Cardiac muscle cell (in vitro differentiated cells and primary cell): Measurements from ENCODE around the gene CCDC50. TPM values are rescaled to one million over a fixed set of nuclear protein-coding genes. Genes with fewer than 3 reads are reported as not detected.

Source experiments
- DNase-seq, 2 donors: peaks; one replicate each; pipeline versions ENCODE4 v3.0.0 to v3.0.0-alpha.2; 2010 to 2017; ENCODE audit warnings: low read depth in 1 of 2, low spot score in 1 of 2
- H3K27ac ChIP-seq: fragments of 200-600 bp; sonication (generic); 2 replicates; pipeline ENCODE4 v1.5.1; 2016
- H3K27me3 ChIP-seq: fragments of 200-600 bp; sonication (generic); 2 replicates; pipeline ENCODE4 v1.6.0; 2016; ENCODE audit warnings: control low read depth
- H3K36me3 ChIP-seq: fragments of 200-600 bp; sonication (generic); 2 replicates; pipeline ENCODE4 v1.5.1; 2016; ENCODE audit warnings: control low read depth
- H3K4me1 ChIP-seq: fragments of 200-600 bp; sonication (generic); 2 replicates; pipeline ENCODE4 v1.8.1; 2017; ENCODE audit warnings: low read depth, mild to moderate bottlenecking, mixed run types
- H3K4me3 ChIP-seq: fragments of 200-600 bp; sonication (generic); 2 replicates; pipeline ENCODE4 v1.5.1; 2016; ENCODE audit warnings: mild to moderate bottlenecking
- H3K9me3 ChIP-seq: fragments of 200-600 bp; sonication (generic); 2 replicates; pipeline ENCODE4 v1.5.1; 2017; ENCODE audit warnings: low read depth, mild to moderate bottlenecking, control low read depth
- polyA plus RNA-seq: library from polyadenylated mRNA; unstranded; fragments of >200 nt; fragmentation: Nextera tagmentation; extraction: Ambion mirVana; gene quantifications from 2 replicates; pipeline ENCODE4 v1.2.1, GENCODE V29; 2016
- total RNA-seq: library from RNA; depleted of rRNA; stranded (reverse); fragments of >200 nt; gene quantifications from 2 replicates; pipeline ENCODE4 v1.2.3, GENCODE V29; 2016
- TF ChIP-seq, protein P1 (sequence below): IDR thresholded peaks from 2 replicates; pipeline ENCODE4 v1.5.1; 2012; ENCODE audit warnings: low read depth, mild to moderate bottlenecking, low read length

Gene CCDC50
- total and polyA plus RNA-seq, 2 experiments from 2014 or later, result 25.3 to 82.3 TPM

DNA sequence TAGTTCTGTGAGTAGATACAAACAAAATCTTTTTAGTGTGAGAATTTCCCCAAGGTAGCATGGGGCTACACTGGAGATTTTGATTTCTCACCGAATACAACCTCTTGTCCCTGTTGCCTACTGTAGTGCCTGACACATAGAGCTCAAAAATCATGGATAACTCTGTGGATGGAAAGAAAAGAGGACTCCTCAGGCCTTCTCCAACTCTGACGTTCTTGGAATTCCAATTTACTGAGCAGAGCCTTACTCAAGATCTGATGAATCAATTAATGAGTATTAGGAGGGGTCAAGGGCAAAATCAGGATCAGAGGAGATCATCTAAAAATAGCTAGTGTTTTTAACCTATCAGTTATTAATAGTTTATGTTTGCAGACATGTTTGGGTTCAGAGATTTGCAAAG, 85.1 kb downstream of the CCDC50 start:
- H3K4me1 ChIP-seq, result no peaks in the 10 kb centered on the region
- TF ChIP-seq, protein P1, sequence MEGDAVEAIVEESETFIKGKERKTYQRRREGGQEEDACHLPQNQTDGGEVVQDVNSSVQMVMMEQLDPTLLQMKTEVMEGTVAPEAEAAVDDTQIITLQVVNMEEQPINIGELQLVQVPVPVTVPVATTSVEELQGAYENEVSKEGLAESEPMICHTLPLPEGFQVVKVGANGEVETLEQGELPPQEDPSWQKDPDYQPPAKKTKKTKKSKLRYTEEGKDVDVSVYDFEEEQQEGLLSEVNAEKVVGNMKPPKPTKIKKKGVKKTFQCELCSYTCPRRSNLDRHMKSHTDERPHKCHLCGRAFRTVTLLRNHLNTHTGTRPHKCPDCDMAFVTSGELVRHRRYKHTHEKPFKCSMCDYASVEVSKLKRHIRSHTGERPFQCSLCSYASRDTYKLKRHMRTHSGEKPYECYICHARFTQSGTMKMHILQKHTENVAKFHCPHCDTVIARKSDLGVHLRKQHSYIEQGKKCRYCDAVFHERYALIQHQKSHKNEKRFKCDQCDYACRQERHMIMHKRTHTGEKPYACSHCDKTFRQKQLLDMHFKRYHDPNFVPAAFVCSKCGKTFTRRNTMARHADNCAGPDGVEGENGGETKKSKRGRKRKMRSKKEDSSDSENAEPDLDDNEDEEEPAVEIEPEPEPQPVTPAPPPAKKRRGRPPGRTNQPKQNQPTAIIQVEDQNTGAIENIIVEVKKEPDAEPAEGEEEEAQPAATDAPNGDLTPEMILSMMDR, result no peak
- H3K27me3 ChIP-seq, result no peaks in the 10 kb centered on the region
- H3K36me3 ChIP-seq, result no peaks in the 10 kb centered on the region
- no peak overlapping the region for H3K27ac ChIP-seq
- DNase-seq, result no peak
- H3K4me3 ChIP-seq, result no peak overlapping the region
- H3K9me3 ChIP-seq, result no peaks in the 10 kb centered on the region

DNA sequence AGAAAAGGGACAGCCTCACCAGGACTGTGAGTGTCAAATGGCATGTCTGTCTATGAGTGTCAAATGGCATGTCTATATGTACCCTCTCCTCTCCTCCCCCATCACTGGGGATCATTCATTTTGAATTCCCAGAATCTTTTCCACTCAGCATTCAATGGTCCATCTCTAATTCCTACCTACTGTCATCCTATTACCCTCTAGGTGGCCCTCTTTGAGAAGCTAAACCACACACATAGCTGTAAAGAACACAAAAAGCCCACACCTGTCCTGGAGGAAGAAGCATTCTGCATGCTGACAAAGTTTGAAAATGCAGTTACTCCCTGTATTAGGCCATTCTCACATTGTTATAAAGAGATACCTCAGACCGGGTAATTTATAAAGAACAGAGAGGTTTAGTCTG, 85.5 kb downstream of the CCDC50 start:
- Histone ChIP-seq H3K4me1 (no peaks in the 10 kb centered on the region), H3K4me3 (no peak overlapping the region), H3K27me3 (no peaks in the 10 kb centered on the region), H3K36me3 (no peaks in the 10 kb centered on the region), H3K9me3 (no peaks in the 10 kb centered on the region), H3K27ac (no peak overlapping the region)
- no peak for DNase-seq
- TF ChIP-seq, protein P1, result no peak

DNA sequence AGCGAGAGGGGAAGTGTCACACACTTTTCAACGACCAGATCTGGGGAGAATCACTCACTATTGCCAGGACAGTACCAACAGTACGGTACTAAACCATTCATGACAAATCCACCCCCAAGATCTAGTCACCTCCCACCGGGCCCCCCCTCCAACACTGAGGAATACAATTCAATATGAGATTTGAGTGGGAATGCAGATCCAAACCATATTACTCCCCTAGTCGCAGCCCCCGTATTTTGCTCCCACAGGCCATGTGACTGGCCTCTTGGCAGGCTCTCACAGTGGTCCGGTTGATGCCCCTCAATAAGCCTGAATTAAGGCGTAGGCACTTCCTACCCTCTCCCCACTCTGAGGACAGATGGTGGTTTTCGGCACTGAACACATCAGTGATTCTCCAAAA, 86.4 kb downstream of the CCDC50 start:
- H3K9me3 ChIP-seq, result no peaks in the 10 kb centered on the region
- H3K27ac ChIP-seq, result no peak overlapping the region
- no peaks in the 10 kb centered on the region for H3K27me3 ChIP-seq
- H3K4me3 ChIP-seq, result no peak overlapping the region
- H3K4me1 ChIP-seq, result no peaks in the 10 kb centered on the region
- TF ChIP-seq, protein P1, result no peak
- no peak for DNase-seq
- no peaks in the 10 kb centered on the region for H3K36me3 ChIP-seq

DNA sequence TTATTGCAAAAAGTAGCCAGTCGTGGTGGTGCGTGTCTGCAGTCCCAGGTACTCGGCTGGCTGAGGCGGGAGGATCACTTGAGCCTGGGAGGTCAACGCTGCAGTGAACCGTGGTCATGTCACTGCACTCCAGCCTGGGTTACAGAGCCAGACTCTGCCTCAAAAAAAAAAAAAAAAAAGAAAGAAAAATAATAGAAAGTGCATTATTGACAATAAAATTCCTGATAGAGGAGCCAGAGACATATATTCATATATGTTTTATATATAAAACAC, 88.2 kb downstream of the CCDC50 start:
- H3K27ac ChIP-seq, result no peak overlapping the region
- no peaks in the 10 kb centered on the region for H3K27me3 ChIP-seq
- TF ChIP-seq, protein P1, result no peak
- no peak overlapping the region for H3K4me3 ChIP-seq
- DNase-seq, result no peak
- H3K9me3 ChIP-seq, result no peaks in the 10 kb centered on the region
- no peaks in the 10 kb centered on the region for H3K36me3 ChIP-seq
- H3K4me1 ChIP-seq, result no peaks in the 10 kb centered on the region

DNA sequence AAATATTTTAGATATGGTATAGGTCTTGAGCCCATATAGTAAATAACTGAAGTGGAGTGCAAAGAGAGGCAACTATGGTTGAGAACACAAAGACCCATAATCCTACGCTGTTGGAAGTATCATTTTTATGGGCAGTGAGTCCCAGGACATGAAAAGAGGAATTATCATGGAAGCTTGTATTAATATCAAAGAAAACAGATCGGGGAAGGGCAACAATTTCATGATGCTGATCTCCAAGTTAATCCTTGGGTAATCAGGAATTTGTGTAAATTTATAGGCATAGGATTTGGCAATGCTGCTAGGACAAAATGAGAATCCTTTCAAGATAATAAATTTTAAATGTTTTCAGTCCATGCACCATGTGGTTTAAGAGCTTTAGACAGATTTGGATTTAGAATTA, 91.6 kb downstream of the CCDC50 start:
- Histone ChIP-seq H3K9me3 (no peaks in the 10 kb centered on the region), H3K4me1 (peaks cover 4% of the 10 kb centered on the region), H3K36me3 (no peaks in the 10 kb centered on the region), H3K4me3 (no peak overlapping the region), H3K27ac (no peak overlapping the region), H3K27me3 (no peaks in the 10 kb centered on the region)
- DNase-seq, result no peak
- TF ChIP-seq, protein P1, result no peak

DNA sequence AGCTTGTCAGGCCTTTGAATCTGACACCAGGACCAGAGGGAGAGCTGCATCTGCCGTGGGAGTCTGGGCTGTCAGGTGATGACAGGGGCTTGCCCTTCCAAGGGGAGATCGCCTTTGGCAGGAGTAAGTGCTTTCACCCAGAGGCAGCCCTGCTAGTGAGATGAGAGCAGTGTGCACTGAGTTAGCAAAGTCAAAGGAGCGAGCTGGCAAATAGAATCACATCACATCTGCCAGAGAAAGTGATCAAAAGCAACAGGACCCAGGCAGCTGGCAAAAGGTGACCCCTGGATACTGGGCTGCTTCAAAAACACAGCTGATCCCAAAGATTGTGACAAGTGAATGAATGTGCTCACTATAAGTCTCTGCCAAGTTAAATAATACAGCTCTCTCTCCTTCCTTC, 95.7 kb downstream of the CCDC50 start:
- peaks cover 4% of the 10 kb centered on the region for H3K4me1 ChIP-seq
- H3K4me3 ChIP-seq, result no peak overlapping the region
- H3K36me3 ChIP-seq, result no peaks in the 10 kb centered on the region
- TF ChIP-seq, protein P1, result no peak
- H3K27ac ChIP-seq, result no peak overlapping the region
- no peaks in the 10 kb centered on the region for H3K27me3 ChIP-seq
- peak in 1 of 2 donors; percentile 51 for DNase-seq
- H3K9me3 ChIP-seq, result no peaks in the 10 kb centered on the region
